ENCODE data around the gene SERTM2.

- no peak for TF ChIP-seq MAFK (IDR thresholded peaks at IDR 0.05; ENCODE audit: low read depth, low read length)
- TF ChIP-seq, protein P1, sequence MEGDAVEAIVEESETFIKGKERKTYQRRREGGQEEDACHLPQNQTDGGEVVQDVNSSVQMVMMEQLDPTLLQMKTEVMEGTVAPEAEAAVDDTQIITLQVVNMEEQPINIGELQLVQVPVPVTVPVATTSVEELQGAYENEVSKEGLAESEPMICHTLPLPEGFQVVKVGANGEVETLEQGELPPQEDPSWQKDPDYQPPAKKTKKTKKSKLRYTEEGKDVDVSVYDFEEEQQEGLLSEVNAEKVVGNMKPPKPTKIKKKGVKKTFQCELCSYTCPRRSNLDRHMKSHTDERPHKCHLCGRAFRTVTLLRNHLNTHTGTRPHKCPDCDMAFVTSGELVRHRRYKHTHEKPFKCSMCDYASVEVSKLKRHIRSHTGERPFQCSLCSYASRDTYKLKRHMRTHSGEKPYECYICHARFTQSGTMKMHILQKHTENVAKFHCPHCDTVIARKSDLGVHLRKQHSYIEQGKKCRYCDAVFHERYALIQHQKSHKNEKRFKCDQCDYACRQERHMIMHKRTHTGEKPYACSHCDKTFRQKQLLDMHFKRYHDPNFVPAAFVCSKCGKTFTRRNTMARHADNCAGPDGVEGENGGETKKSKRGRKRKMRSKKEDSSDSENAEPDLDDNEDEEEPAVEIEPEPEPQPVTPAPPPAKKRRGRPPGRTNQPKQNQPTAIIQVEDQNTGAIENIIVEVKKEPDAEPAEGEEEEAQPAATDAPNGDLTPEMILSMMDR (IDR thresholded peaks at IDR 0.05; ENCODE audit: control extremely low read depth in 1 of 3, insufficient read depth in 1 of 3, low read depth in 1 of 3, low read length in 3 of 3) = no peak
- TF ChIP-seq NRF1 (IDR thresholded peaks at IDR 0.05; ENCODE audit: low read depth, low read length) = no peak
- TF ChIP-seq, protein P2, sequence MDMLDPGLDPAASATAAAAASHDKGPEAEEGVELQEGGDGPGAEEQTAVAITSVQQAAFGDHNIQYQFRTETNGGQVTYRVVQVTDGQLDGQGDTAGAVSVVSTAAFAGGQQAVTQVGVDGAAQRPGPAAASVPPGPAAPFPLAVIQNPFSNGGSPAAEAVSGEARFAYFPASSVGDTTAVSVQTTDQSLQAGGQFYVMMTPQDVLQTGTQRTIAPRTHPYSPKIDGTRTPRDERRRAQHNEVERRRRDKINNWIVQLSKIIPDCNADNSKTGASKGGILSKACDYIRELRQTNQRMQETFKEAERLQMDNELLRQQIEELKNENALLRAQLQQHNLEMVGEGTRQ (IDR thresholded peaks at IDR 0.05; ENCODE audit: low read length) = no peak
- no peak for TF ChIP-seq CREB1 (IDR thresholded peaks at IDR 0.05)
- TF ChIP-seq SRF (IDR thresholded peaks at IDR 0.05; ENCODE audit: low read depth, low read length) = no peak
These were observed 56.3 kb downstream of the SERTM2 start for GRCh38 chrX:111567542-111568255.
